GM18861 (cell line): ENCODE results near the gene MCCD1.
A peak's percentile ranks its signal among the peaks of the same experiment; 100 is the strongest.
"Not testable (repeated sequence)": the region's sequence is repeated elsewhere in the genome, so short reads cannot be mapped to it uniquely, and the experiment has no call there.

Source experiments
- ATAC-seq: cut with Tn5 transposase; IDR thresholded peaks from one replicate; pipeline ENCODE4 v1.9.1; 2021; ENCODE audit not compliant: unreplicated experiment

Gene MCCD1

GRCh38 chr6:31541658-31542521 lies 13.1 kb downstream of the MCCD1 start, which contains the start of gene DDX39B:
Gene DDX39B, minus strand, starts transcription at chr6:31542003. Its CDS starts 1,471 bp downstream, at chr6:31540532.
- ATAC-seq: peak; percentile 45

- ATAC-seq: no peak
Measured at GRCh38 chr6:31543639-31544038, 14.9 kb downstream of the MCCD1 start.

- ATAC-seq: no peak
Measured at GRCh38 chr6:31544676-31545075, 15.9 kb downstream of the MCCD1 start.

- ATAC-seq: no peak
Measured at GRCh38 chr6:31545291-31545690, 16.5 kb downstream of the MCCD1 start.

- peak; percentile 43 for ATAC-seq
Measured at GRCh38 chr6:31546339-31546957, 17.7 kb downstream of the MCCD1 start, which contains the start of gene ATP6V1G2. Gene ATP6V1G2, minus strand, starts transcription at chr6:31546608. Its CDS starts 49 bp downstream, at chr6:31546559.

GRCh38 chr6:31546958-31547726 lies 18.4 kb downstream of the MCCD1 start, which contains the start of gene NFKBIL1:
Gene NFKBIL1, plus strand, starts transcription at chr6:31547608. Its CDS starts 87 bp downstream, at chr6:31547695.
- ATAC-seq: peak; percentile 49

GRCh38 chr6:31547727-31548543 lies 19.2 kb downstream of the MCCD1 start:
- no peak for ATAC-seq

- no peak for ATAC-seq
Measured at GRCh38 chr6:31548544-31548873, 19.7 kb downstream of the MCCD1 start.

- not testable (repeated sequence) for ATAC-seq
Measured at GRCh38 chr6:31551371-31551770, 22.6 kb downstream of the MCCD1 start.

GRCh38 chr6:31556307-31556706 lies 27.5 kb downstream of the MCCD1 start:
- no peak for ATAC-seq

- ATAC-seq: no peak
Measured at GRCh38 chr6:31557443-31558317, 28.9 kb downstream of the MCCD1 start.

GRCh38 chr6:31558318-31558625 lies 29.5 kb downstream of the MCCD1 start:
- no peak for ATAC-seq

- no peak for ATAC-seq
Measured at GRCh38 chr6:31558631-31559500, 30.1 kb downstream of the MCCD1 start.

- ATAC-seq: no peak
Measured at GRCh38 chr6:31559606-31559957, 30.8 kb downstream of the MCCD1 start.

GRCh38 chr6:31559958-31560696 lies 31.4 kb downstream of the MCCD1 start:
- peak; percentile 63 for ATAC-seq

- peak; percentile 0 for ATAC-seq
Measured at GRCh38 chr6:31560697-31561058, 31.9 kb downstream of the MCCD1 start.

GRCh38 chr6:31567531-31568370 lies 39.0 kb downstream of the MCCD1 start:
- no peak for ATAC-seq
